Large intestine (tissue), 3 donors: ENCODE results near the gene TMEM219. TPM values are rescaled to one million over a fixed set of nuclear protein-coding genes. Genes with fewer than 3 reads are reported as not detected.

ENCODE experiments used
- DNase-seq, 2 donors: peaks; one replicate each; pipeline versions ENCODE4 v3.0.0 to v3.0.0-alpha.2; 2013
- H3K27ac ChIP-seq: one replicate; pipeline ENCODE4 v1.5.1; 2013; ENCODE audit warnings: low read length
- H3K27me3 ChIP-seq: 2 replicates; pipeline ENCODE4 v1.6.1; 2013; ENCODE audit warnings: low read length; ENCODE audit not compliant: control insufficient read depth, insufficient read depth
- H3K36me3 ChIP-seq: 2 replicates; pipeline ENCODE4 v1.6.1; 2013; ENCODE audit warnings: low read length; ENCODE audit not compliant: control insufficient read depth, insufficient read depth
- H3K4me1 ChIP-seq: one replicate; pipeline ENCODE4 v1.6.1; 2013; ENCODE audit warnings: low read length; ENCODE audit not compliant: control insufficient read depth, insufficient read depth
- H3K4me3 ChIP-seq: one replicate; pipeline ENCODE4 v1.5.1; 2013; ENCODE audit warnings: low read length
- H3K9me3 ChIP-seq: one replicate; pipeline ENCODE4 v1.6.1; 2013; ENCODE audit warnings: mild to moderate bottlenecking, low read depth, low read length, moderate library complexity; ENCODE audit not compliant: control insufficient read depth
- WGBS: methylation state at CpG from one replicate; pipeline ENCODE4 v1.1.5; 2013; ENCODE audit warnings: low lambda C conversion rate; ENCODE audit not compliant: insufficient coverage; 5-methylcytosine and 5-hydroxymethylcytosine counted together
- polyA plus RNA-seq: library from polyadenylated mRNA; unstranded; fragments of 120-200 nt; gene quantifications from one replicate; pipeline ENCODE4 v1.2.1, GENCODE V29; 2013

The TMEM219 gene
- polyA plus RNA-seq, 1 donor, result 160 TPM

DNA sequence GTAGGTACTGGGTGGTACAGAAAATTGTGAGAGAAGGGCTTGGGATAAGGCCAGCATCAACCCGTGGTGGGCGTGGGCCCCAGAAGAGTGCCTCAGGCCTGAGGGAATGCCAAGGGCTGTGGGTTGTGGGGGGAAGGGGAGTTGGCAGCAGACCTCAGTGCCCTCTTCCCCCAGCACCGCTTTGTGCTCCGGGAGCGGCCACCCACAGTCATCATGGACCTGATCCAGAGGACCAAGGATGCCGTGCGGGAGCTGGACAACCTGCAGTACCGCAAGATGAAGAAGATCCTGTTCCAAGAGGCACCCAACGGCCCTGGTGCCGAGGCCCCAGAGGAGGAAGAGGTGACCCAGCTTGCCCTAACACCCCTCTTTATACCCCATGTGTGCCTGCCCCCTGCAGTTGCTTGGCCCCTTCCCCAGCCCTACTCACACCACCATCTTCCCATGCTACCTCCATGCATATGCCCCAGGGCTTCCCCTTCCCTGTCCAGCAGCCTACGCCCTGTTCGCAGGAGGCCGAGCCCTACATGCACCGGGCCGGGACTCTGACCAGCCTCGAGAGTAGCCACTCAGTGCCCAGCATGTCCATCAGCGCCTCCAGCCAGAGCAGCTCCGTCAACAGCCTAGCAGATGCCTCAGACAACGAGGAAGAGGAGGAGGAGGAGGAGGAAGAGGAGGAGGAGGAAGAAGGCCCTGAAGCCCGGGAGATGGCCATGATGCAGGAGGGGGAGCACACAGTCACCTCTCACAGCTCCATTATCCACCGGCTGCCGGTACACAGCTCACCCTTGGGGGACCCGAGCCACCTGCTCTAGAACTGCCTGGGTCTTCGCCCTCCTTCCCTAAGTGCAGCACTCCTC is 20.9 kb downstream of the TMEM219 start:
- H3K4me3 ChIP-seq, result no peak overlapping the region

DNA sequence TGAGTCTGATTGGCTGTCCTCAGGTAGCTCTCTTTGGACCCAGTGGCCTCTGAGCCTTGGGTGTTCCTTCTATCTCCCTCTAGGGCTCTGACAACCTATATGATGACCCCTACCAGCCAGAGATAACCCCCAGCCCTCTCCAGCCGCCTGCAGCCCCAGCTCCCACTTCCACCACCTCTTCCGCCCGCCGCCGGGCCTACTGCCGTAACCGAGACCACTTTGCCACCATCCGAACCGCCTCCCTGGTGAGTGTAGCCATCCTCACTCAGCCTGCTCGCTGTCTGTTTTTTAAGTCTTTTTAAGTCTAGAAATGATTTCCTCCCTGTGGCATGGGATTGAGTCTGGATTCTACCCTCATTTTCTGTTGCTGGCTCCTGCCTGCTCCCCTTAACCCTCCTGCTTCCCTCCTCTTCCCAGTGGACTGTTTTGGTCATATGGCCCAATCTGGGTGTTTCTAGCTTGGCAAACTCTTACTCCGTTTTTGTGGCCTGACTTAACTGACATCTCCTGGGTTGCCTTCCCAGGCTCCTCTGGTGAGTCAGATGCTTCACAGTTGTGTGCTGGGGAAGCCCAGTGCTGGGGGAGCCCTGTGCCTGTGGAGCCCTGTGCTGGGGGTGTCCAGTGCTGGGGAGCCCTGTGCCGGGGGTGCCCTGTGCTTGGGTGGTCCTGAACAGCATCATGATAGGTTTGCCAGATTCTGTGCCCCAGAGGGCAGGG is 21.7 kb downstream of the TMEM219 start:
- Histone ChIP-seq H3K27ac (no peak overlapping the region), H3K36me3 (peaks cover 98% of the 10 kb centered on the region), H3K4me1 (no peaks in the 10 kb centered on the region), H3K4me3 (no peak overlapping the region), H3K27me3 (no peaks in the 10 kb centered on the region), H3K9me3 (no peaks in the 10 kb centered on the region)
- WGBS, result no CpG with 5 or more reads among the region's 12 CpGs
- no peak for DNase-seq

More for the DNA sequence above, 20.9 kb downstream of the TMEM219 start:
- no peak for DNase-seq
- no peaks in the 10 kb centered on the region for H3K27me3 ChIP-seq
- no peak overlapping the region for H3K27ac ChIP-seq
- peaks cover 98% of the 10 kb centered on the region for H3K36me3 ChIP-seq
- no peaks in the 10 kb centered on the region for H3K9me3 ChIP-seq
- no peaks in the 10 kb centered on the region for H3K4me1 ChIP-seq
- WGBS, result no CpG with 5 or more reads among the region's 24 CpGs

DNA sequence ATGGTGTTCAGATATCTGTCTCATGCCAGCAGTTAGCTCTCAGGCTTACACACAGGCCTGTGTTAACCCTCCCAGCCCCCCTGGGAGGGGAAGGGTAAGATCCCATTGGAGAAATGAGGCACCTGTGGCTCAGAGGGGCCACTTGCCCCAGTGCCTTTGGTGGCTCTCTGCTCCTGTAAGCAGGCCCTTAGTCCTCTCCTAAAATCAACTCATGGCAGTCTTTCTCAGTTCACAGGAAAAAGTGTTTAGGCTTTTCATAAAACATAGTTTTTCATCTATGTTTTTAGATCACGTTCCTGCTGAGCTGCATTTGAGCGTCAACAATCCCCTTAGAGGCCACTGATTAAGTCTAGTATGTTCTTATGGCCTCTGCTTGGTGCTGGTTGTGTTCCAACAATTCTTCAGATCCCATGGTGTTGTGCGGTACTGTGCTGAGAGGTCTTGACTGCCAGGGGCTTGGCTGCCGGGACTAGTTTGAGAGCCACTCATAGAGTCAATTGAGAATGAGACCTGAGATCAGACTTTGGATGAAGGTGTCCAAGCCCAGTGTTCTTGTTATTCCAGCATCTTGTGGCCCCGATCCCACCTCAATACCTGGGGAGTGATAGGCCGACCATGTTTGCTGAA is 22.4 kb downstream of the TMEM219 start:
- no peak for DNase-seq
- H3K27ac ChIP-seq, result no peak overlapping the region
- H3K4me1 ChIP-seq, result no peaks in the 10 kb centered on the region
- WGBS, result 89% methylated on average over 2 of the region's 6 CpGs
- no peaks in the 10 kb centered on the region for H3K9me3 ChIP-seq
- H3K4me3 ChIP-seq, result no peak overlapping the region
- peaks cover 97% of the 10 kb centered on the region for H3K36me3 ChIP-seq
- no peaks in the 10 kb centered on the region for H3K27me3 ChIP-seq

- WGBS, result no CpG with 5 or more reads among the region's 5 CpGs
- Histone ChIP-seq H3K4me3 (no peak overlapping the region), H3K27me3 (no peaks in the 10 kb centered on the region), H3K27ac (no peak overlapping the region), H3K4me1 (peaks cover 4% of the 10 kb centered on the region), H3K36me3 (peaks cover 97% of the 10 kb centered on the region), H3K9me3 (no peaks in the 10 kb centered on the region)
- no peak for DNase-seq
Observed at GRCh38 chr16:29984764-29985147, 22.9 kb downstream of the TMEM219 start.

DNA sequence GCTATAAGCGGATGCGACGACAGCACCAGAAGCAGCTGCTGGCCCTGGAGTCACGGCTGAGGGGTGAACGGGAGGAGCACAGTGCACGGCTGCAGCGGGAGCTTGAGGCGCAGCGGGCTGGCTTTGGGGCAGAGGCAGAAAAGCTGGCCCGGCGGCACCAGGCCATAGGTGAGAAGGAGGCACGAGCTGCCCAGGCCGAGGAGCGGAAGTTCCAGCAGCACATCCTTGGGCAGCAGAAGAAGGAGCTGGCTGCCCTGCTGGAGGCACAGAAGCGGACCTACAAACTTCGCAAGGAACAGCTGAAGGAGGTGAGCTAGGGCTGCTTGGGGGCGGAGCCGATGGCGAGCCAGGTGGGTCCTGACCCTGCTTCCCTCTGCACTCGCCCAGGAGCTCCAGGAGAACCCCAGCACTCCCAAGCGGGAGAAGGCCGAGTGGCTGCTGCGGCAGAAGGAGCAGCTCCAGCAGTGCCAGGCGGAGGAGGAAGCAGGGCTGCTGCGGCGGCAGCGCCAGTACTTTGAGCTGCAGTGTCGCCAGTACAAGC is 23.5 kb downstream of the TMEM219 start:
- peaks cover 94% of the 10 kb centered on the region for H3K36me3 ChIP-seq
- H3K4me1 ChIP-seq, result peaks cover 7% of the 10 kb centered on the region
- no peak for DNase-seq
- no peak overlapping the region for H3K27ac ChIP-seq
- H3K27me3 ChIP-seq, result no peaks in the 10 kb centered on the region
- H3K4me3 ChIP-seq, result no peak overlapping the region
- H3K9me3 ChIP-seq, result no peaks in the 10 kb centered on the region
- WGBS, result no CpG with 5 or more reads among the region's 28 CpGs

DNA sequence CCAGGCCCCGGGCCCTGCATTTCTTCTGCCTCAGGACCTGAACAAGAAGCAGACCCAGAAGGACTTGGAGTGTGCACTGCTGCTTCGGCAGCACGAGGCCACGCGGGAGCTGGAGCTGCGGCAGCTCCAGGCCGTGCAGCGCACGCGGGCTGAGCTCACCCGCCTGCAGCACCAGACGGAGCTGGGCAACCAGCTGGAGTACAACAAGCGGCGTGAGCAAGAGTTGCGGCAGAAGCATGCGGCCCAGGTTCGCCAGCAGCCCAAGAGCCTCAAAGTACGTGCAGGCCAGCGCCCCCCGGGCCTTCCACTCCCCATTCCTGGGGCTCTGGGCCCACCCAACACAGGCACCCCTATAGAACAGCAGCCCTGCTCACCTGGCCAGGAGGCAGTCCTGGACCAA is 24.4 kb downstream of the TMEM219 start:
- Histone ChIP-seq H3K4me1 (peaks cover 7% of the 10 kb centered on the region), H3K27me3 (no peaks in the 10 kb centered on the region), H3K4me3 (no peak overlapping the region), H3K9me3 (no peaks in the 10 kb centered on the region), H3K27ac (no peak overlapping the region), H3K36me3 (peaks cover 95% of the 10 kb centered on the region)
- WGBS, result no CpG with 5 or more reads among the region's 20 CpGs
- no peak for DNase-seq

DNA sequence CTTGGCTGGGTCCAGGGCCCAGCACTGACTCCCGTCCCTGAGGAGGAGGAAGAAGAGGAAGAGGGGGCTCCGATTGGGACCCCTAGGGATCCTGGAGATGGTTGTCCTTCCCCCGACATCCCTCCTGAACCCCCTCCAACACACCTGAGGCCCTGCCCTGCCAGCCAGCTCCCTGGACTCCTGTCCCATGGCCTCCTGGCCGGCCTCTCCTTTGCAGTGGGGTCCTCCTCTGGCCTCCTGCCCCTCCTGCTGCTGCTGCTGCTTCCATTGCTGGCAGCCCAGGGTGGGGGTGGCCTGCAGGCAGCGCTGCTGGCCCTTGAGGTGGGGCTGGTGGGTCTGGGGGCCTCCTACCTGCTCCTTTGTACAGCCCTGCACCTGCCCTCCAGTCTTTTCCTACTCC is 25.1 kb downstream of the TMEM219 start:
- Histone ChIP-seq H3K4me1 (peaks cover 7% of the 10 kb centered on the region), H3K27me3 (no peaks in the 10 kb centered on the region), H3K36me3 (peaks cover 94% of the 10 kb centered on the region), H3K27ac (no peak overlapping the region), H3K9me3 (no peaks in the 10 kb centered on the region), H3K4me3 (no peak overlapping the region)
- DNase-seq, result no peak
- WGBS, result no CpG with 5 or more reads among the region's 5 CpGs

- WGBS, result no CpG with 5 or more reads among the region's 35 CpGs
- Histone ChIP-seq H3K27me3 (no peaks in the 10 kb centered on the region), H3K4me1 (peaks cover 7% of the 10 kb centered on the region), H3K36me3 (peaks cover 93% of the 10 kb centered on the region), H3K9me3 (no peaks in the 10 kb centered on the region), H3K4me3 (no peak overlapping the region), H3K27ac (no peak overlapping the region)
- no peak for DNase-seq
Observed at GRCh38 chr16:29987371-29988085, 25.6 kb downstream of the TMEM219 start.

DNA sequence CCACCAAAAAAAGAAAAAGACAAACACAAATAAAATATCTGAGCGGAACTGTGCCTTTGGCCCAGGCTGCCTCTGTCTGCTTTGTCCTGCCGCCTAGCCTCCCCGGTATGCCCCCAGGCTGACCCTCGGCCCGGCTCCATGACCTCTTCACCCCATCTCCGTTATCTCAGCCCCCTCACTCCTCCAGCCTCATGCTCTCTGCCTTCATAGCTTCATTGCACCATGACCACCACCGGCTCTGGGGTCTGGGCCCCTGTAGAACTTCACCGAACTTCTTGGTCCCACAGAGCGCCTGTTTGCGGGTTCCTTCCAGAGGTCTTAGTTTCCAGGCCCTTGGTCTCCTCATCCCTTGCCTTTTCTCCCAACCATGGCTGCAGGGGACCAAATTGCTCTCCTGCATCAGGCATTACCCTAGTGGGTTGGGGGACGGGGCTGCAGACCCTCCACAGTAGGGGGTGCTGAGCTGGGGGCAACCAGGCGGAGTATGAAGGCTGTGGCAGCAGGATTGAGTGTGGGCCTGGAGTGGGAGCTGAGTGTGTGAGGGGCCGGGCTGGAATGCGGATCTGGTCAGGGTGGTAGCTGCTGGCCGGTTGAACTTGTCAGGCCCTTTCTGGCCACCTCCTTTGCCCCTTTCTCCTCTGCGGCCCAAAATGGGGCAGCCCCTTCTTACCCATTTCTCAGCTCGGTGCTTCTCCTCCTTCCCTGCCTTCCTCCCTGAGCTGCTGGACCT is 26.6 kb downstream of the TMEM219 start:
- Histone ChIP-seq H3K9me3 (no peaks in the 10 kb centered on the region), H3K4me1 (peaks cover 7% of the 10 kb centered on the region), H3K27ac (no peak overlapping the region), H3K27me3 (no peaks in the 10 kb centered on the region), H3K36me3 (peaks cover 93% of the 10 kb centered on the region), H3K4me3 (no peak overlapping the region)
- WGBS, result 94% methylated on average over 3 of the region's 17 CpGs
- no peak for DNase-seq
